SIG-M5 treated with dmso at 0.1 percent for 504 hours (cell line): ENCODE results near the gene XAGE1A.
"Not testable (repeated sequence)": the region's sequence is repeated elsewhere in the genome, so short reads cannot be mapped to it uniquely, and the experiment has no call there.

Source experiments
- DNase-seq: peaks from one replicate; lab custom pipeline; 2025; ENCODE audit not compliant: unreplicated experiment; lab: John Stamatoyannopoulos, UW

XAGE1A gene, protein sequence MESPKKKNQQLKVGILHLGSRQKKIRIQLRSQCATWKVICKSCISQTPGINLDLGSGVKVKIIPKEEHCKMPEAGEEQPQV

DNA sequence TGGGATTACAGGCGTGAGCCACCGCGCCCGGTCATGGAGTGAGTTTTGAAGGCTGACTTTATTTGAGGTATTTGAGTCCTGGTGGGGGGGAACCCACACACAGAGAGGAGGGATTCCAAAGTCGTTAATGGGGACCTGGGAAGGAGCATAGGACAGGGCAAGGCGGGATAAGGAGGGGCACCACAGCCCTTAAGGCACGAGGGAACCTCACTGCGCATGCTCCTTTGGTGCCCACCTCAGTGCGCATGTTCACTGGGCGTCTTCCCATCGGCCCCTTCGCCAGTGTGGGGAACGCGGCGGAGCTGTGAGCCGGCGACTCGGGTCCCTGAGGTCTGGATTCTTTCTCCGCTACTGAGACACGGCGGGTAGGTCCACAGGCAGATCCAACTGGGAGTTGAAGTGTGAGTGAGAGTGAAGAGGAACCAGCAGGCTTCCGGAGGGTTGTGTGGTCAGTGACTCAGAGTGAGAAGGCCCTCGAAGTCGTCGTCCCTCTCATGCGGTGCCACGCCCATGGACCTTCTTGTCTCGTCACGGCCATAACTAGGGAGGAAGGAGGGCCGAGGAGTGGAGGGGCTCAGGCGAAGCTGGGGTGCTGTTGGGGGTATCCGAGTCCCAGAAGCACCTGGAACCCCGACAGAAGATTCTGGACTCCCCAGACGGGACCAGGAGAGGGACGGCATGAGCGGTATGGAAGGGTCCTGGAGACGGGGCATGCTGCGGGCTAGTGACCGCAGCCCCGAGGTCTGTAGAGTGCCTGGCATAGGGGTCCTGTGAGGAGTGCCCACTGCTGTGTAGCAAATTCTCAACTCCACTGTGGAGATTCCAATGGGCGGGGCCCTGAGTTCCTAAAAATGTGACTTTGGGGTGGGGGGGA, at the start of gene XAGE1A:
XAGE1A (plus strand) TSS at position 264 of the 874 bp plus-strand sequence. CDS start 1,554 bp downstream, outside the sequence.
- DNase-seq: not testable (repeated sequence)

GRCh38 chrX:52452031-52452430, 43.6 kb upstream of the XAGE1A start:
- not testable (repeated sequence) for DNase-seq

DNA sequence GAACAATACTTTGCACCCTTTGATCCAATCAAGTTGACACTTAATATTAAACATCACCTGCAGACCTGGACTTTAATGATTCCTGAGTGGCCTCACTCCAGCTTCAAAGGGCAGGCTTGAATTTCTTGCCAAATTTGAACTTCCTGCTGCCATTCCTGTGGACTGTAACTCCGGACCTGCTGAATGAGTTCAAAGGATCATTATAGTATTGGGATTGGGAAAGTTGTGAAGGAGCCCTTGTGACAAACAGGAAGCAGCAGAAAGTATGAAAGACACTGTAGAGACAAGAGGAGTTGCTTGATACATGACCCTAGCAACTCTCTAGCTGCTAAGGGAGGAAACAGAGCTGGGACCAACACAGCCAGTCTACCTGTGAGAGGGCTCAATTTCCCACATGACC, 24.3 kb upstream of the XAGE1A start:
- not testable (repeated sequence) for DNase-seq

GRCh38 chrX:52496419-52496772, 788 bp downstream of the XAGE1A start:
- DNase-seq: not testable (repeated sequence)

DNA sequence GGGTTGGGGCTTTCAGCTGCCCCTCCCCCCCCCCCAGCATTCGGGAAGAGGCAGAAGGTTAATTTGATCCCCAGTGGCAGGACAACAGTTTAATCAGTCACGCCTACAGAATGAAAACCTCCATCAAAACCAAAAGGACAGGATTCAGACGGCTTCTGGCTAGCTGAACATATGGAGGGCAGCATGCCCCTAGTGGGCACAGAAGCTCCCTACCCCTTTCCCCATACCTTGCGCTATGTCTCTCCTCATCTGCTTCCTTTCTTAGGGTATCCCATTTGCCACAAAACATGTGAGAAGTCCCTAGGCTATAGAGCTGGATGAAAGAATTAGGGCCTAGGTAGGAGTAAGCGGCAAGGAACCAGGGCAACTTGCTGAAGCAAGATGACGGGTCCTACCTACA, 5.8 kb downstream of the XAGE1A start:
- not testable (repeated sequence) for DNase-seq

DNA sequence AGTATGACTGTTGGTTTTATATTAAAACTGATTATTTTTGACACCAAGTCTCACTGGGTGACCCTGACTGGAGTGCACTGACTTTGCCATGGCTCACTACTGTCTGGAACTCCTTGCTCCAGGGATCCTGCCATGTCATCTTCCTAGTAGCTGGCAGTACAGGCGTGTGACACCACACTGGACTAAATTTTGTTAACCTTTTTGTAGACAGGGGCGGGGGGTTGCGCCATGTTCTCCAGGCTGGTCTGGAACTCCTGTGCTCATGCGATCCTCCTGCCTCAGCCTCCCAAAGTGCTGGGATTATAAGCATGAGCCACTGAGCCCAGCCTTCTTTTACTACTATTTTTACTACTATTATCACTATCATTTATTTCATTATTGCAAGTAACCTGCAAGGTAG, 8.9 kb downstream of the XAGE1A start:
- no peak for DNase-seq

- DNase-seq: no peak
Measured at GRCh38 chrX:52507331-52507730, 11.7 kb downstream of the XAGE1A start.

- DNase-seq: no peak
Measured at GRCh38 chrX:52509916-52510315, 14.3 kb downstream of the XAGE1A start.

DNA sequence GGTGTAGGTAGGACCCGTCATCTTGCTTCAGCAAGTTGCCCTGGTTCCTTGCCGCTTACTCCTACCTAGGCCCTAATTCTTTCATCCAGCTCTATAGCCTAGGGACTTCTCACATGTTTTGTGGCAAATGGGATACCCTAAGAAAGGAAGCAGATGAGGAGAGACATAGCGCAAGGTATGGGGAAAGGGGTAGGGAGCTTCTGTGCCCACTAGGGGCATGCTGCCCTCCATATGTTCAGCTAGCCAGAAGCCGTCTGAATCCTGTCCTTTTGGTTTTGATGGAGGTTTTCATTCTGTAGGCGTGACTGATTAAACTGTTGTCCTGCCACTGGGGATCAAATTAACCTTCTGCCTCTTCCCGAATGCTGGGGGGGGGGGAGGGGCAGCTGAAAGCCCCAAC, 15.5 kb downstream of the XAGE1A start:
- not testable (repeated sequence) for DNase-seq

DNA sequence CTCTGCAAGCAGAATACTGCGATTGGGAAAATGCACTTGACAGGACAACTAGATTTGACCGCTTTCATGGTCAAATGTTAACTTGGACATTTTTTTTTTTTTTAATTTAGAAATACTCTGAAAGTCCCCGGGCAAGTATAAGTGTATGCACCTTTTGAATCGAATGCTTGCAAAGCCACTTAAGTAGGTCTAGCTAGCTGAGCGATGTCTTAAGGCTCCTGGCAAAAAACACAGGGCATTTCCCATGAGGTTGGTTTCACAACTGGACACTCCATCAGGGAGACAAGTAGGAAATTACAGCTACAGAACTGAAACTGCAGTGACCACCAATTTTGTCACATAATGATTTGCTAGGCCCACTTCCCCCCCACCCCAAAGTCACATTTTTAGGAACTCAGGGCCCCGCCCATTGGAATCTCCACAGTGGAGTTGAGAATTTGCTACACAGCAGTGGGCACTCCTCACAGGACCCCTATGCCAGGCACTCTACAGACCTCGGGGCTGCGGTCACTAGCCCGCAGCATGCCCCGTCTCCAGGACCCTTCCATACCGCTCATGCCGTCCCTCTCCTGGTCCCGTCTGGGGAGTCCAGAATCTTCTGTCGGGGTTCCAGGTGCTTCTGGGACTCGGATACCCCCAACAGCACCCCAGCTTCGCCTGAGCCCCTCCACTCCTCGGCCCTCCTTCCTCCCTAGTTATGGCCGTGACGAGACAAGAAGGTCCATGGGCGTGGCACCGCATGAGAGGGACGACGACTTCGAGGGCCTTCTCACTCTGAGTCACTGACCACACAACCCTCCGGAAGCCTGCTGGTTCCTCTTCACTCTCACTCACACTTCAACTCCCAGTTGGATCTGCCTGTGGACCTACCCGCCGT, 20.7 kb downstream of the XAGE1A start:
- DNase-seq: not testable (repeated sequence)

DNA sequence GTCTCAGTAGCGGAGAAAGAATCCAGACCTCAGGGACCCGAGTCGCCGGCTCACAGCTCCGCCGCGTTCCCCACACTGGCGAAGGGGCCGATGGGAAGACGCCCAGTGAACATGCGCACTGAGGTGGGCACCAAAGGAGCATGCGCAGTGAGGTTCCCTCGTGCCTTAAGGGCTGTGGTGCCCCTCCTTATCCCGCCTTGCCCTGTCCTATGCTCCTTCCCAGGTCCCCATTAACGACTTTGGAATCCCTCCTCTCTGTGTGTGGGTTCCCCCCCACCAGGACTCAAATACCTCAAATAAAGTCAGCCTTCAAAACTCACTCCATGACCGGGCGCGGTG, 21.3 kb downstream of the XAGE1A start, which contains the start of gene XAGE1B:
XAGE1B (minus strand) TSS at position 77 of the 339 bp plus-strand sequence. CDS start 1,536 bp downstream, outside the sequence.
- DNase-seq: not testable (repeated sequence)

DNA sequence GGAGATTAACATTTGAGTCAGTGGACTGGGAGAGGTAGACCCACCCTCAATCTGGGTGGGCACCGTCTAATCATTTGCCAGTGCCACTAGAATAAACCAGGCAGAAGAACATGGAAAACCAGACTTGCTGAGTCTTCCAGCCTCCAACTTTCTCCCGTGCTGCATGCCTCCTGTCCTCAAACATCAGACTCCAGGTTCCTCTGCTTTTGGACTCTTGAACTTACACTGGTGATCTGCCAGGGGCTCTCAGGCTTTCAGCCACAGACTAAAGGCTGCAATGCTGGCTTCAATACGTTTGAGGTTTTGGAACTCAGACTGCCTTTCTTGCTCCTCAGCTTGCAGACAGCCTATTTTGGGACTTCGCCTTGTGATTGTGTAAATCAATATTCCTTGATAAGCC, 45.4 kb downstream of the XAGE1A start:
- not testable (repeated sequence) for DNase-seq

DNA sequence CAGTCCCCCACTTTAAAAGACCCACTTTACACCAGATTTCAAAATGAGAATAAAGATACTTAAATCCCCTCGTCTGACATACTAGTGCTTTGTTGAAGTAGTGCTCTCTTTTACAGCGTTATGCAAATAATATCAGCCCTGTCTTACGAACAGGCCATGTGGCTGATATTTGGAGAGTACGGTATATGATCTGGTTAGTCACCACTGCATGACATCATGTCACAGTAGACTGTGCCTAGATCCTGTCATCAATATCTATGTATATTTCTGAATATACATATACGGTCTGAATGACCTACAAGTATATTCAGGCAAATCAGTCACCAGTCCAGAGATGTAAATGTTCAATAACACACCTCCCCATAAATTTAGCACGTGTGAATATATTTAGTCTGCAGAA, 46.7 kb downstream of the XAGE1A start:
- no peak for DNase-seq

- no peak for DNase-seq
Measured at GRCh38 chrX:52544147-52544840, 48.7 kb downstream of the XAGE1A start.

GRCh38 chrX:52548769-52549168, 53.2 kb downstream of the XAGE1A start:
- DNase-seq: not testable (repeated sequence)
